Measurements from ENCODE around the gene TNFSF18. TPM values are rescaled to one million over a fixed set of nuclear protein-coding genes. Genes with fewer than 3 reads are reported as not detected.

TNFSF18 gene
- total RNA-seq, 1 donor from 2014 or later = not detected

DNA sequence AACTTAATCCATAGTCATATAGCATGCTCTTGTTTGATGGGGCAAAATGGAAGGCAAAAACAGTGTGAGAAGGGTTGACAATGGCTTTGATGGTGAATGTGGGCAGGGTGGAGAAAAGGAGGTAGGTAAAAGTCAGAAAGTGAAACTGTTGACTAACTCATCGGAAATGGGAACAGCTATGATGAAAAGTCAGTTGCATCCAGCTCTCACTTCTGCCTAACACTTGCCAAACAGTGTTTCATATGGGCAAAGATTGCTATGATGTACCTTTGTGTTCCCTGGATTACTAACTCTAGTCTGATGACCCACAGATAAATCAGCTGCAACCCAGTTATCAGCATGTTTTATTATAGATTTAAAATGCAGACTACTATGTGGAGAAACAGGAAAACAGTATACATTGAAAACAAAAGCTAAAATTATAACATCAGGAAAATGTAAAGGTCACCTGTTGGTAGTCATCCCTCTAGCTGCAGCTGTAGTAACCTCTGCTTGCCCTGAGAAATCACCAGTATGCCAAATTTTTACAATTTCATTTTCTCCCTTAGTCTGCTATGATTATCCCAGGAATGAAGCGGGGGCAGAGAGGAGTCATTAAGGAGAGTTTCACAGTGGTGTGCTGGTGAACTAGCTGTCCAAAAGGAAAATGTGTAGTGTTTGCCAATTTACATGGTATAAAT is 11.7 kb downstream of the TNFSF18 start:
- H3K36me3 ChIP-seq (ENCODE audit: control insufficient read depth, insufficient read depth, low read length) = no peaks in the 10 kb centered on the region
- no peak for DNase-seq (ENCODE audit: low read depth)

DNA sequence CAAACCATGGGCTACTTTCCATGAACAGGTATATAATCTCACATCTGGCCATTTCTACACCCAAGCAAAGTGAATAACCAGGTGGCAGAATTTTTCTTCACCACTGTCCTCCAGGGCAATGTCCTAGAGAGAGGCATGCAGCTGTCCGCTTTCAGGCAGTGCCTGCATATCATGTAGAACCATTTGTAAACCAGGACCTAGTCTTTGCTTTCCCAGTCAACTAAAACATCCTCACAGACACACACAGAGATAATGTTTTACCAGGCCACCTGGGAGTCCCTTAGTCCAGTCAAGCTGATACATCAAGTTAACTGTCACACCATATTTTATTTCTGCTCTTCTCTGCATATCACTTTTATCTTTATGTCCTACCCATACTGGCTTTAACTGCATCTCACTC is 26.2 kb downstream of the TNFSF18 start:
- TF ChIP-seq, protein P1, sequence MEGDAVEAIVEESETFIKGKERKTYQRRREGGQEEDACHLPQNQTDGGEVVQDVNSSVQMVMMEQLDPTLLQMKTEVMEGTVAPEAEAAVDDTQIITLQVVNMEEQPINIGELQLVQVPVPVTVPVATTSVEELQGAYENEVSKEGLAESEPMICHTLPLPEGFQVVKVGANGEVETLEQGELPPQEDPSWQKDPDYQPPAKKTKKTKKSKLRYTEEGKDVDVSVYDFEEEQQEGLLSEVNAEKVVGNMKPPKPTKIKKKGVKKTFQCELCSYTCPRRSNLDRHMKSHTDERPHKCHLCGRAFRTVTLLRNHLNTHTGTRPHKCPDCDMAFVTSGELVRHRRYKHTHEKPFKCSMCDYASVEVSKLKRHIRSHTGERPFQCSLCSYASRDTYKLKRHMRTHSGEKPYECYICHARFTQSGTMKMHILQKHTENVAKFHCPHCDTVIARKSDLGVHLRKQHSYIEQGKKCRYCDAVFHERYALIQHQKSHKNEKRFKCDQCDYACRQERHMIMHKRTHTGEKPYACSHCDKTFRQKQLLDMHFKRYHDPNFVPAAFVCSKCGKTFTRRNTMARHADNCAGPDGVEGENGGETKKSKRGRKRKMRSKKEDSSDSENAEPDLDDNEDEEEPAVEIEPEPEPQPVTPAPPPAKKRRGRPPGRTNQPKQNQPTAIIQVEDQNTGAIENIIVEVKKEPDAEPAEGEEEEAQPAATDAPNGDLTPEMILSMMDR (IDR thresholded peaks at IDR 0.05; ENCODE audit: insufficient read depth, low read length, poor library complexity, severe bottlenecking) = no peak
- H3K36me3 ChIP-seq (ENCODE audit: control insufficient read depth, insufficient read depth, low read length) = no peaks in the 10 kb centered on the region
- no peak overlapping the region for H3K4me3 ChIP-seq (ENCODE audit: low read depth, low read length)
- DNase-seq (ENCODE audit: low read depth) = no peak
- H3K27me3 ChIP-seq (ENCODE audit: control insufficient read depth, insufficient read depth, low read length) = no peaks in the 10 kb centered on the region

More for the DNA sequence above, 11.7 kb downstream of the TNFSF18 start:
- TF ChIP-seq, protein P1 (IDR thresholded peaks at IDR 0.05; ENCODE audit: insufficient read depth, low read length, poor library complexity, severe bottlenecking) = no peak
- Histone ChIP-seq H3K4me3 (ENCODE audit: low read depth, low read length) (no peak overlapping the region), H3K27me3 (ENCODE audit: control insufficient read depth, insufficient read depth, low read length) (no peaks in the 10 kb centered on the region)

DNA sequence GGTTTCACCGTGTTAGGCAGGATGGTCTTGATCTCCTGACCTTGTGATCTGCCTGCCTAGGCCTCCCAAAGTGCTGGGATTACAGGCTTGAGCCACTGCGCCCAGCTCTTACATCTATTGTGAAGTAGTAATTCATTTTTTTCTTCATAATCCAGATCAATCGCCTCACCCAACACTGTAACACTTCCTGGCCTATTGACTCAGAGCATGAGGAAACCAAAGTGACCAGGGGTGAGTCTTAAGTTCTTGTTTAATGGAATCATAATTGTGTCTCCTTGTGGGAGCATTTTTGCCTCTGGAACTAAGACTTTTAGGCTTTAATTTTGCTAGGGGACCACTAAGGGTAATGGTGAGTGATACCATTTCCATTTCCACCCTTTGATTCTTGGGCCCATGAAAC is 27.4 kb downstream of the TNFSF18 start:
- no peaks in the 10 kb centered on the region for H3K36me3 ChIP-seq (ENCODE audit: control insufficient read depth, insufficient read depth, low read length)
- DNase-seq (ENCODE audit: low read depth) = no peak
- TF ChIP-seq, protein P1 (IDR thresholded peaks at IDR 0.05; ENCODE audit: insufficient read depth, low read length, poor library complexity, severe bottlenecking) = no peak

DNA sequence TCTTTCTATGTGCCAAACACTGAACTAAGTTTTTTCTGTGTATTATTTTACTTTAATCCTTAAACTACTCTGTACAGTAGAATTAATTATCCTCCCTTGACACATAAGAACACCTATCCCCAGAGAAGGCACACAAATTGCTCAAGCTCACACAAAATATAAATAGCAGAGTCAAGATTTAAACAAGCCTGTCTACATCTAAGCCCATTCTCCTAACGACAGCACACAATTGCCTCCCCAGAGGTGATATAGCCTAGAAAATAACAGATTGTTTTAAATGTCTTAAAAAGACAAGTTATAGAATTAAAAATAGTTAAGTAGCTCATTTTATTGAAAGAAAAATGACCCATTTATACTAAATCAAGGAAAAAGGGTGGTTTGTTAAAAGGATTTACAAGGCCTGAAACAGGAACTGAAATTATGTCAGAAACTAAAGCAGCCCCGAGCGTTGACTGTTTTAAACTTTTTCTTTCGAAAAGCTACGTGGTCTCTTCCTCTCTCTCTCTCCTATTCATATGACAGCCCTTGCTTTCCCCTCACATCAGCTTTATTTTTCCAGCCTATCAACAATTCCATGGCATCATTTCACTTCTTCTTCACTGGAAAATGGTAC is 30.5 kb downstream of the TNFSF18 start:
- no peaks in the 10 kb centered on the region for H3K27me3 ChIP-seq (ENCODE audit: control insufficient read depth, insufficient read depth, low read length)
- TF ChIP-seq, protein P1 (IDR thresholded peaks at IDR 0.05; ENCODE audit: insufficient read depth, low read length, poor library complexity, severe bottlenecking) = no peak
- no peak overlapping the region for H3K4me3 ChIP-seq (ENCODE audit: low read depth, low read length)
- no peak for DNase-seq (ENCODE audit: low read depth)
- H3K36me3 ChIP-seq (ENCODE audit: control insufficient read depth, insufficient read depth, low read length) = no peaks in the 10 kb centered on the region

More for the DNA sequence above, 27.4 kb downstream of the TNFSF18 start:
- Histone ChIP-seq H3K27me3 (ENCODE audit: control insufficient read depth, insufficient read depth, low read length) (no peaks in the 10 kb centered on the region), H3K4me3 (ENCODE audit: low read depth, low read length) (no peak overlapping the region)

DNA sequence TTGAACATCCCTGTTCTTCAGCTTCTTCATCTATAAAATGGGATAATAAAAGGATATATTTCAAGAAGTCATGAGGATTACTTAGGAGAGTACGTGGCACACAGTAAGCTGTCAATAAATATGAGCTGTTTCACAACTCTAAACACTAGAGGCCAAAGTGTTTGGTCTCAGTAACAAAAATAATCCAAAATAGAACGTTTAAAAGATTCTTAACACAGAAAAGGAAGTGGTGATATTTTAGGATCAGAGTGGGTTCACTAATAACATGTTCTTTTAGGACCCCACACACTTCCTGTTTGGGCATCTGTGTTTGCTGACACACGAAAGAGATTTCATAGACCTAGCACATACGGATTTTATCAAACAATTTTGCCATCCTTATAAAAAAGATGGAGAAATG is 32.9 kb downstream of the TNFSF18 start:
- Histone ChIP-seq H3K27me3 (ENCODE audit: control insufficient read depth, insufficient read depth, low read length) (no peaks in the 10 kb centered on the region), H3K4me3 (ENCODE audit: low read depth, low read length) (no peak overlapping the region), H3K36me3 (ENCODE audit: control insufficient read depth, insufficient read depth, low read length) (no peaks in the 10 kb centered on the region)
- TF ChIP-seq, protein P1 (IDR thresholded peaks at IDR 0.05; ENCODE audit: insufficient read depth, low read length, poor library complexity, severe bottlenecking) = no peak
- no peak for DNase-seq (ENCODE audit: low read depth)

All from kidney epithelial cell (primary cell).